ENCODE results near the gene NDUFS8.

Gene NDUFS8

DNA sequence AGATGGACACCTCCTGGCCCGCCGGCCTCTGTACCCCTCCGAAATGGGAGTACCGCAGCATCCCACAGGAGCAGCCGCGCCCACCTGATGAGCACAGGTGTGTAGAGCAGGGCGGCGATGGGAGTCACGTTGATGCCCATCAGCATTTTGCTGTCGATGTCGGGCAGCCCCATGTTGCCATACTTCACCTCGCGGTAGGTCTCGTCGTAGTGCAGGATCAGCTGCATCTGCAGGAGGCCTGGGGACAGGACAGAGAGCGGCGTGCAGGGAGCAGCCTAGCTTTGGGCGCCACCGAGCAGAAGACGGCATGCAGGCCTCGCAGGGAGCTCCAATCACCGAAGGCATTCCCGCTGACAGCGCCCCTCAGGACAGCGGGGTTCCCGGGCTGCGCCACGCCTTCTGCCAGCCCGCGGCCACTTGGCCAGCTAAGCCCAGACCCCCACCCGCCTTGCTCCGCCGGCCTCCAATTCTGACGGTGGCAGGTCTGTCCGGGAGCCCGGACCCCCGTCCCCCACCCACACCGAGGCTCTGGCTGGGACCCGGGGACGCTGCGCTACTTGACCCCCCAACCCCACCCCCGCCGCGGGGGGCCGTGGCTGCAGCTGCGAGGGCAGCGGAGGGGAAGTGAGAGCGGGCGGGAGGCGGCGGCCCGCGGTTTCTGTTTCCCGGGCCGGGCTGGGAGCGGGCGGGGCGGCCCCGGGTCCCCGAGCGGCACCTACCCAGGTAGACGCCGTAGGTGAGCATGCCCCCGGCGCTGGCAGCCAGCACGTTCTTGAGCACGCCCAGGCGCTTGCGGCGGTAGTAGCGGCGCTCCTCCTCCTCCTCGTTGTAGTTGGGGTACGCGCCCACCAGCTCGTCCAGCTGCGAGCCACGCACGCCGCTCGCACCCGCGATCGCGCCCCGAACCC lies 27.3 kb upstream of the NDUFS8 start:
- no peak for DNase-seq (ENCODE audit: low read depth in 2 of 2)

DNA sequence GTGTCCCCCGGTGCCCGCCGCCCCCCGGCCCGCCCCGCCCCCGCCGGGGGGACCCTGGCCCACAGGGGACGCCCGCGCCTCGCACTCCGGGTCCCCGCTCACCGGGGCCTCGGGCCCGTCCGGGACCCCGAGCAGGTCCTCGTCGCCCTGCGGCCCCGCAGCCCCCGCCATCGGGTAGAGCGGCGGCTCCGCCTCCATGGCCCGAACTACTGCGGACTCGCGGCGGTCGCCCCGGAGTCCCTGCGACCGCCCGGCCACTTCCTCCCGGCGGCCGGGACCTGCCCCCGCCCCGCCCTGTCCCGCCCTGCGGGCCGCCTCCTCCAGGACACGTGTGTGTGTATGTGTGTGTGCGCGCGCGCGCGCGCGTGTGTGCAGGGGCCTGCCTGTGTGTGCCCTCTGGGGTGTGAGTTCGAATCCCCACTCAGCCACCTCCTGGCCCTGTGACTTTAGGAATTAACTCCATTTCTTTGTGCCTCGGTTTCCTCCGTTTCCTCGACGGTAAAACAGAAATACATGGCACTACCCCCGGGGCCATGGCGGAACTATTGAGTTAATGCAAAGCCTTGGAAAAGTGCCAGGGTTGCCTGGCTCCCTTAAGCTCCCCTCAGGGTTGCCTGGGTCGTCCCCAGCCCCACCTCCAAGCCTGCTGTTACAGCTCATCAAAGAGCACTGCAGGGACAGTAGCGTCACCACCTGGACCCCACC lies 26.5 kb upstream of the NDUFS8 start, which contains the start of gene UNC93B1:
Gene UNC93B1 (minus strand): TSS at position 252 of the 705 bp plus-strand sequence. CDS start 54 bp downstream, at position 198.
- peak in 1 of 2 experiments; percentile 33 for DNase-seq (ENCODE audit: low read depth in 2 of 2)

DNA sequence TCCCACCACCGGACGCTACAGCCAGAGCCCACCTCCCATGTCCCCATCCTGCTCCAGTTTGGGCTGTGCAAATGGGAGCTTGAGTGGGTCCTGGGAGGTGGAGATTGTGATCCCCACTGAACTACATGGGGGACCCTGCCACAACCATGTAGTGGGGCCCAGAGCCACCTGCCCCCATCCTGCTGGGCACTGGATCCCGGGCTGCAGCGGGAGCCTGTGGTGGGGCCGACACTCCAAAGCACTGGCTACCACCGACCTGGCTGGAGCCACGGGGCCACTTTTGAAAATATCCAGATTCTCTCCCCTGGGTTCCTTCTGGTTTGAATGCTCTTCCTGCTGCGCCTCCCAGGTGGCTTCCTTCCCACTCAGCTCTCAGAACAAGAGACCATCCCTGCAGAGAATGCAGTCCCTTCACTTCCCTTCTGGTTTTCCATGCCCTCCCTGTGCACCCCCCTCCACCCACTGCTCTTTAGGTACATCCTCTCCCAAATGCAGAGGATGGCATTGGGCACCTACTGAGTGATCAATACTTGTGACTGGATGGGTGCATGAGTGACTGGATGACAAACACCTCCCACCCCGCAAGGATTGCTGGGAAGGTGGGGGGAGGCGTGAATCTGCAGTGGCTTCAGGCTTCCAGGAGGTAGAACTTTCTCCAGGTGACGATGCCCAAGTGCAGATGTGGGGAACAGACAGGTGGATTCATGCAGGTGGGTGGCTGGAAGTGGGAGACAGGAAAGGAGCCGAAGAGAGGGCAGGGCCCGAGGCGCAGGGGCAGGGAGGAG lies 25.7 kb upstream of the NDUFS8 start:
- DNase-seq (ENCODE audit: low read depth in 2 of 2): no peak

DNA sequence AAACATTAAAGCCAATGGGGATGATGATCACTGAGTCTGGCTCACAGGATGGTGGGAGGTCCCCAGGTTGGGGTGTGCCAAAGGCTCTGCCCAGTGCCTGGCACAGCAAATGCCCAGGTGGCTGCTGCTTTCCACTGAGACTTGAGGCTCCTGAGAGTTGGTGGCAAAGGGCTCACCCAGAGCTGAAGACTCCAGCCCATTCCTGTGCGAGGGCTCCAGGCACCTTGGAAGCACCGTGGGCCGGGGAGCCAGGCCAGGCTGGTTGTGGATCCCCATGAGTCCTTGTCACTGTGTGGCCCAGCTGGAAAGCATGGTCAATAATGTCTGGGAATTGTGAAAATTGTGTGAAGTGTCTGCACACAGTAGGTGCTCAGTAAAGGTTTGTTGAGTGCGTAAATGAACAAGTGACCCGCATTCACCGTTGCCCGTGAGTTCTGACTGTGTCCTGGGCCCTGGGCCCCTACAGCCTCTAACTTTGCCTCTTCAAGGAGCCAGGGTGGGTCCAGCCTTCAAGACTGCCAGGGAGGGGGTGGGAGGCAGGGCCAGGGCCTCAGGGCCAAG lies 23.8 kb upstream of the NDUFS8 start:
- no peak for DNase-seq (ENCODE audit: low read depth in 2 of 2)

DNA sequence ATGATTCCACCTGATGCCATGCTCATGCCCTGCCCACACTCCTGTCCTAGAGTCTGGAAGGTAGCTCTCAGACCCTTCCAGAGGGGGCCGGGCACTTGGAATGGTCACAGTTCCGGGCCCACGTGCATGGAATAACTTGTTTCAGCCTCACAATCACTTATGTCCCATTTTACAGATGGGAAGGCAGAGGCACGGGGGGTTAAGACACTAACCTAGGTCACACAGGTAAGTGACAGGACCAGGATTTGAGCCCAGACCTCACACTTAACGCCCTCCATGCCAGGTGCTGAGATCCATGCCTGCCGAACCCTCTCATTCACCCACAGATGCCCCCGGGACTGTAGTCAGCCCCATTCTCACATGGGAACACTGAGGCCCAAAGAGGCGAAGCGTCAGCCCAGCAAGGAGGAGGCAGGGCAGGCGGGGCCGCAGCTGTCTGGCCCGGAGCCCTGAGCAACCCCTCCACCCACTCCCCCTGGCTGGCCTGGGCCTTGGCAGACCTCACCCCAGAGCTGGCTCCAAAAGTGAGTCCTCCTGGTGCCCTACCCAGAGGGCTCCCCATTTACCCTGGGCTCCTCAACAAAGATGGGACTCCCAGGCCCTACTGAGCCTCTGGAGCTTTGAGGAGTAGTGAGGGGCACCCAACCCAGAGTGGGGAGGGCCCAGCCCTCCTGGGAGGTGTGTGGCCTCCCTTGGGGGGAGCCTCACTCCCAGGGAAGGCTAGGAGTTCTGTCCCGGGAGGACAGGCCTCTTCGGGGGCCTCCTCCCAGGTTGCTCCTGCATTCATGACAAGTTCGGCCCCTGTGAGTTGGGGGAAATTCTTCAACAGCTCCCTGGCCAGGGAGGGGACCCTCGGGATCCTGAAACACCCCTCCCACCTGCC lies 22.7 kb upstream of the NDUFS8 start:
- no peak for DNase-seq (ENCODE audit: low read depth in 2 of 2)

DNA sequence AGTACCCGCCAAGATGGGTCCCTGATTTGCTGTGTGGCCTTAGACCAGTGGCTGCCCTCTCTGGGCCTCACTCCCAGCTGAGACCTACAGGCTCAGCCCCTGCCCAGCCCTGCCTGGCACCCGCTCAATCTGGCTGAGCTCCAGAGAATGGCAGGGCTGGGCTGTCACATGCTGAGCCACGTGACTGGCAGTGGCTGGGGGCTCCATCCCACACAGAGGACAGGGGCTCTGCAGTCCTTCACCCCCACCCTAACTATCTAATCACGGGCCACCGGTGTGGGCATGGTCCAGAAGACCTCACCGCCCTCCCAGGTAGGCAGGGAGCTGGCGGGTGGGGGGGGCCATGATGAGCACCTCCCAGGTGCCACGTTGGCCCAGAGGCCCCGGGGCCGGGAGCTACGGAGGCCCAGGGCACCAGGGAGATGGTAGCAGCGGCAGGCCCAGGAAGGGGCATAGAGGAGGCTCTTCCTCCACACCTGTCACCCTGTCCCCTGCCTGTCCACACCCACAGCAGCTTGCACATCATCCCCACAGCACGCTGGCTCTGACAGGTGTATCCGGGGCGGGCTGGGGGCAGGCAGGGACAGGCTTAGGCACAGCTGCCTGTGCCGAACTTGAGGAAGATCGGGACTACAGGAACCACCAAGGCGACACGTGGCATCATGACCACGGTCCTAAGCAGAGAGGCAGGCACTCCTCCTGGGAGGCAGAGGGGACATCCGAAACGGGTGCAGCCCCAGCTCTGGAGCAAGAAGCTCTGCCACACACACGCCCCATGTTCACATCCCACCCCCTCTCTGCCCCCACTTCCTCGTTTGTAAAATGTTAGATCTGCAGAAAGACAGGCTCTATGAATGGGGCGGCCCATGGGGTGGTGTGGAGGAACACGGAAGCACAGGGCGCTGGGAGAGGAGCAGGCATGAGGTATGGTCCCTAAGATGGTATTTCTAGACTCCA lies 21.8 kb upstream of the NDUFS8 start:
- DNase-seq (ENCODE audit: low read depth in 2 of 2): no peak

DNA sequence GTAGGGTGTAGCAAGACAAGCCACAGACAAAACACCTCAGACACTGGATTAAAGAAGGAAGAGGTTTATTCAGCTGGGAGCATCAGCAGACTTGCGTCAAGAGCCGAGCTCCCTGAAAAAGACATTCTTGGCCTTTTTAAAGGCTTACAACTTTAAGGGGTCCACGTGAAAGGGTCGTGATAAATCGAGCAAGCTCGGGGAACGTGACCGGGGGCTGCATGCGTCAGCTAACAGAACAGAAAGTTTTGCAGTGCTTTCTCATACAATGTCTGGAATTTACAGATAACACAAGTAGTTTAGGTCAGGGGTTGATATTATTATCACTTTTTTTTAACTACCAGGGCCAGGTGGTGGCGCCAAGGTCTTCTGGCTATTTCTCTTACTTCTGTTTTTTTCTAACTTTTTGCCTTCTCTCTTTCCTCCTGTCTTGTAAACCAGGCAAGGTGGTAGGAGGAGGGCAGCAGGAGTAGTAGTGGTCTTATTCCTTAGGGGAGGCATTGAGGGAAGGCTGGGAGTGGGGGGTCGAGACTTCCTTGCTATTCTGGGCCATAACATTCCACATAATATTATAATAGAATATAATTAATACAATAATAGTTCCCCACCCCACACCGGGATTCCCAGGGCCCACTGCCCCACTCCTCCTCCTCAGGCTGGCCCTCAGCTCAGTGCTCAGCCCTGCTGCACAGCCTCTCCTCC lies 20.9 kb upstream of the NDUFS8 start:
- DNase-seq (ENCODE audit: low read depth in 2 of 2): no peak

DNA sequence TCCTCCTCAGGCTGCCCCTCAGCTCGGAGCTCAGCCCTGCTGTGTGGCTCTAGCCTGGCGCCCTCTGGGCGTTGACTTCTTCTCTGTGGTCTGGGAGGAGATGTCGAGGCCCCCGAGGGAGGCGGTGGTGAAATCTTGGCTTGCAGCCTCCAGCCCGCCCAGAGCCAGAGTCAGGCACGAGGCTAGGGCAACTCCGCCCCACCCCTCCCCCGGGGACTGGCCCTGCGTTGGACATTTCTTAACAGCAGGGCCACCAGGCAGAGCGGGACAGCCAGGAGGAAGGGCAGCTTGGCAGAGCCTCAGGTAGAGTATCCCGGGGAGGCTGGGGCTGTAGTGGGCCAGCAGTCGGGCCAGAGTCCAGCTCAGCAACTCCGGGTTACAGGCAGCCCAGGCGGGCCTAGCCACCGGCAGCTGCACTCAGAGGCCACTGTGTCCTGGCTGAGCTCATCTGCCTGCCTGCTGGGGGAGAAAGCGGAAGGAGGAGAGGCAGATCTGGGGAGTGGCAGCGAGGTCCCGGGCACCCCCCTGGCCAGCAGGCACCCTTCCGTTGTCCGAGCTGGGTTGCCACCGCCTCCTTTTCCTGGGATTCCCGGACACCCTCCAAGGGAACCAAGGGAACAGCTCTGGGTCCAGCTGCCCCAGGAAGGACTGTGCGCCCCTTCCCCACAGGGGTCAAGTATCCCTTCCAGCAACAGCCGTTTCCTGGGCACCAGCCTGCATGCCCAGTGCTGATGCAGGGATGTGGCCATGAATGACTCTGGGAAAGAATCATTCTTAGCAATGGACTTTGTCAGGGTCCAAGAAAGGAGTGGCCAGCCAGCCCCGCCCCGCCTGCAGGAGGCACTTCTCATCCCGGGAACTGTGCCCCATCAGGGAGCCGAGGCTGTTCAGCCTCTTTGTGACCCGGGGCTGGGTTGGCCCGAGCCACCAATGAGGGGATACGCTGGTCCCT lies 20.1 kb upstream of the NDUFS8 start, which contains the start of gene ALDH3B1:
Gene ALDH3B1 (plus strand): TSS at position 238 of the 952 bp plus-strand sequence. CDS start 4,971 bp downstream, outside the sequence.
- peak in 1 of 2 experiments; percentile 18 for DNase-seq (ENCODE audit: low read depth in 2 of 2)

DNA sequence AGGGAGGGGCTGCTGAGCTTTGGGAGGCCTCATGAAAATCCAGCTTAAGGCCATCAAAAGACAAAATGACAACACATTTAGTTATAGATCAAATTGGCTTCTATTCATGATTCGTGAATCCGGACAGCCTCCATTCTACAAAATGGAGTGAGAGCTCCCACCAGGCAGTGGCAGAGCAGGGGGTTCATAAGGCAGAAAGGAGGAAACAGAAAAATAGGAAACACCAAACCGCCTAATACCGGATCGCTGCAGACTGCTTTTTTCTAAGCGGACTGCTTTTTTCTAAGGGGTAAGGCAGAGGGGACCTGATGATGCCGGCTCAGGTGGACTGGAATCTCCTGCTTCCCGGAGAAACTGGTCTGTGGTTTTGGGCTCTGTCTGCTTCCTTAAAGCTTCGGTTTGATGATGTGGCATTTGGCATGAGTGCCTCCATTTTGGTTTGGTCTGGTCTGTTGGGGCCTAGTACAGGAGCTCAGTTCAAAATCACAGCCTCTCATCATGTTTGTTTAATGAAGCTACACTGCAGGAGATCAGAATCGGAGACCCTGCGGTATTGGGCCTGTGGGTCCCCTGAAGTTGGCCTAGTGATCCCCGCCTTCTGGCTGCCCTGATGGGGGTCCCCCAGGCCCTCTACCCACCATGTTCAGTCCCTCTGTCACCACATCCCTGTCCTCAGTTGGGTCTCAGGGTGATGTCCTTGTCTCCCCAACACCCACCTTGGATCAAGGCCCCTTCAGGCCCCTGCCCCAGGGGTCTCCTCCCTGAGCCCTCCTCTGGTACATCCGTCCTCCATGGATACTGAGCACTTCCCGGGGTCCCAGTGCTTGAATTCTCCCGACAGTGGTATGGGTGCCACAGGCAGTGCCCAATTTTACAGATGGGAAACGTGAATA lies 19.2 kb upstream of the NDUFS8 start:
- DNase-seq (ENCODE audit: low read depth in 2 of 2): no peak

DNA sequence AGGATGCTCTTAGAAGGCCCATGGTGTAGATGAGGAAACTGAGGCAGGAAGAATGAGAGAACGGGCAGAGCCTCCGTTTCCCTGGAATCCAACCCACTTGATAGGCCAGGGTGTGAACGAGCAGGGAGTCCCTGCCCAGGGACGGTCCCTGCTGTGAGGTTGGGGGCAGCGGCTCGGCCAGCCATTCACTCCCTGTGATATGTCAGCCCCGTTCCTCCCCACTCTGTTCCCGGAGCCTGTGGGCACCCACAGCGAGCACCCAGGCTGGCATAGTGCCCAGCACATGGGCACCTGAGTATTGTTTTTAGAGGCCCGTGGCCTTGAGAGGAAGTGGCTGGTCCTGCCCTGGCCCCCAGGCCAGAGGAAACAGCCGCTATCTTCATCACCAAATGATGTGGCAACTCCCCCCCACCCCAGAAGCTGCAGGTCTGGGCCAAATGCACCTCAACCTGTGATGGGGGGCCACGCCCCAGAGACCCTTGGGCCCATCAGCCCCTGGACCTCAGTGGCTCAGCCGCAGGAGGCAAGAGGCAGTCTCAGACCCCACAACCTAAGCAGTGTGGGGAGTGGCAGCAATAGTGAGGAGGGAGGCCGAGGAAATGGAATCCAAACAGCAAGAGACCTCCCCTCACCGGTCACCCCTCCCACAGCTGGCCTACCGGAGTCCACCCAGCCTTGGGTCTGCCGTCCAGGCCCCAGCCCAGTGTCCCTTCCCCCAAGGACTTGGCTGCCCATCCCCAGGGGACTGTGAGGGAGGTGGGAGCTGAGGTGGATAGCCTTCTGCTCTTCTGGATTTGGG lies 18.2 kb upstream of the NDUFS8 start:
- DNase-seq (ENCODE audit: low read depth in 2 of 2): no peak

DNA sequence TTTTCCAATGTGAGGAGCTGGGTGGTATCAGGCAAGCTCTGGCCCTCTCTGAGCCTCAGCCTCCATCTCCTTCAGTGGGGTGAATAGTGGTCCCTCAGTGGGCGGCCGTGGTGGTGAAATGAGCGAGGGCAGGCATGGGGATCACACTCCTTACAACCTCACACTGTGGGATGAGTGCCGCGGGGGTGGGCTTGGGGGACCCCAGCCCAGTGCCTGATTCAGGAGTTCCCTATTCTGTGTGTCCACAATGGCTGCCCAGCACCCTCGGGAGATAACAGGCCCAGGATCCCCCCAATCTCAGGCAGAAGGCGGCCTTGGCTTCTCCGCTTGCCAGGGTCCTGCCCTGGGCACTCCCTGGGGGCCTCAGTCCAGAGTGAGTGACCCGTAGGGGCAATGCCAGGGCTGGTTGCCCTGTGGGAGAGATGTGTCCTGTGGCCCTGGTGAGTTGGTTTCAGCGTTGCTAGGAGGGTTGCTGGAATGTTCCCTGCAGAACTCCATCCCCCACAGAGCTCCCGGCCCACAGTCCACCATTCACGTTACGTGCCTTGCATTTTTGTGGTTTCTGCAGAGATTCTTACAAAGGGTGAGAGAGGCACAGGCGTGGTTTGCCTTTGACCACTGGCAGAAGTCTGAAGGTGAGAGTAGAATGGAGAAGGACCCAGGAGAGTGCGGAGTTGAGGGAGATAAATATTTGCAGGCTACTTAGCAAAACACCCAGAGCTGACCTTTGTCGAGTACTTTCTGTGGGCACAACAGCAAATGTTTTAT lies 17.5 kb upstream of the NDUFS8 start:
- DNase-seq (ENCODE audit: low read depth in 2 of 2): peak; percentile 84 to 87

DNA sequence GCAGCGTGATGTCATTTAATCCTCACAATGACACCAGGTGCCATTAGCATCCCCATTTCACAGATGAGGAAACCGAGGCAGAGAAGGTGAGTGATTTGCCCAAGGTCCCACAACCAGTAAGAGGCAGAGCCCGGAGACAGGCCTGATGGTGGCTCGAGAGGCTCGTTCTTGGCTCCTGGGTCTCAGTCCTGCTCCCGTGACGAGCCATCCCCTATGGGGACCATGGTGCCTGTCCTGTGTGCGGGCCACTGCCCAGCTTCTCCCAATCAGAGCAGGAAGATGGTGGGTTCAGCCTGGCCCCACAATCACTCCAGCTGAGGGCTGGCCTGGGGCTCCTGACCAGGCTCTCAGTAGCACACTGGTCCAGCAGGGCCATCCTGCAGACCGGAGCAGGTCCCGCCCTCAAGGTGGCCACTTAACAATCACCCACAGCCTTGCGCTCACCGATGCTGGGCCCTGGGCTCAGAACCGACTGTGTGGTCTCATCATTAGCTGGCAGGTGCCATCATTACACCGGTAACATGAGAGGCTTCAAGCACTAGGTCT lies 16.8 kb upstream of the NDUFS8 start:
- no peak for DNase-seq (ENCODE audit: low read depth in 2 of 2)

DNA sequence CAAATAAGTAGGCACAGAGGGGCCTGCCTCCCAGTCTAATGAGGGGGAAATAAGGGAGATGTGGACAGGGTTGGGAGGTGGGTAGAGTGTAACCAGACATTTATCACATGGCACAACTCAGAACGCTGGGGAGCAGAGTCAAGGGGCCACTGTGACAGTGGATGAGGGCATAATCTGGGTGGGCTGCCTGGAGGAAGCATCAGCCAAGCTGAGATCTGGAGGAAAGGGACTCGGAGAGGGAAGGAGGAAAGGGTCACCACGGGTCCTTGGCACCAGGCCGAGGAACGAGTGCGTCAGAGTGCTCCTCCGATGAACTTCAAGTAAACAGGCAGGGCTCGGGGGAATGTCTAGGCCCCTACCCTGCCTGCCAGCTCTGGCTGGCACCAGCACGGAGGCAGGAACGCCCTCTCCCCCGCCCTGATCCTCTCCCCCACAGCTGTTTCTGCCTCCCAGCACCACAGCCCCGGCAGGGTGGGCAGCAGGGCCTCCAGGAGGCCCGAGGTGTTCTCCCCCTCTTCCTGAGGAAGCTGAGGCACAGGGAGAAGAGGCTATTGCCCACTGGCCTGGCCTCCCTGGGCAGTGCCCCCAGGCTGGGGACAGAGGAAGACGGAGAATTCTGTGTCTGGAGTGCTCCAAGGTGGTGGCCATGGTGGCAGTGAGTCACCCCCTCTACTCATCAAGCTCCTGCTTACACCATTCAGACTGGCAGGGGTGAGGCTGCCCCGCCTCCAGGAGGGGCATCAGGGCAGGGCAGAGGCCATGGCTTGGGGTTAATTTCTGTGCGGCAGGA lies 16.1 kb upstream of the NDUFS8 start:
- DNase-seq (ENCODE audit: low read depth in 2 of 2): no peak

DNA sequence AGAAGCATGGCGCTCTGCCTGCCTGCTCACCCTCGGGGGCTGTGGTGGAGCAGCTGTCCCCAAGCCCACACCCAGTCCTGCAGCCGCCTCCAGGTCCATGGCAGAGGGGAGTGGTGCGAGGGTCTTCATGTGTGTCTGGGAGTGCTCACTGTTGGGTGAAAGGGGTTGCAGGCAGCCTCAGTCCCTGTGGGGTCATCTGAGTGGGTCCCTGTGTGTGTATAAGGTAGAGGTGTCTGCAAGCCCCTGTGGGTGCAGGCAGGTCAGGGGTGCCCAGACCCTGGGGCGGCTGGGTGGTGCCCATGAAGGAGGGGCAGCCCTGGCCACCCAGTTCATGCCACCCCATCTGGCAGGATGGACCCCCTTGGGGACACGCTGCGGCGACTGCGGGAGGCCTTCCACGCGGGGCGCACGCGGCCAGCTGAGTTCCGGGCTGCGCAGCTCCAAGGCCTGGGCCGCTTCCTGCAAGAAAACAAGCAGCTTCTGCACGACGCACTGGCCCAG lies 15.5 kb upstream of the NDUFS8 start:
- no peak for DNase-seq (ENCODE audit: low read depth in 2 of 2)
